HG03520 (cell line): Measurements from ENCODE around the gene KLLN.
"Not testable (repeated sequence)": the region's sequence is repeated elsewhere in the genome, so short reads cannot be mapped to it uniquely, and the experiment has no call there.

Source experiments
- ATAC-seq: cut with Tn5 transposase; IDR thresholded peaks from one replicate; pipeline ENCODE4 v1.9.1; 2021; ENCODE audit warnings: mild to moderate bottlenecking, moderate library complexity; ENCODE audit not compliant: unreplicated experiment

KLLN gene

DNA sequence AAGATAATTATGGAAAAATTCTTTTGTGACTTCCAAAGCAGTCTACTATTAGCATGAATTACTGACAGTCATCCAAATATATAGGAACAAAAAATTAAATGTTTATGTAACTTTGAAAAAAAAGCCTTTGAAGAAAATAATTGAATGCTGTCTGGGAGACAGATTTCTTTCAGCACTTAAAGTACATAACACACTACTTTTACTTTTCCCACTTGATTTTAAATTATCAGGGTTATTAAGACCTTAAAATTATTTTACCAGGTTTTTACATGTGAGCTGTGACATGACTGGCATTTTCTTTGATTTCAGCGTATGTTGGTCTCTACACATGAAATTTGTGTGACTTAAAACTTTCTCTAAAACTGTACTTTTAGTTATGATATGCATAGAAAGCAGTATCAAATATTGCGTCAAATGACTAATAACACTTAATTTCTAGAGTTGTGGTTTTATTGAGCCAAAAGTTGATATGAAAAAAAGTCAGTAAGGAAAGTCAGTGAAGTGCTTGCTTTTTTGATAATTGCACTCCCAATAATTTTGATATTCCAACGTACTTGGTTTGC, 3.2 kb upstream of the KLLN start:
- no peak for ATAC-seq

- ATAC-seq = no peak
Observed at GRCh38 chr10:87865241-87865881, 2.0 kb upstream of the KLLN start.

GRCh38 chr10:87864496-87865059, 1.2 kb upstream of the KLLN start:
- no peak for ATAC-seq

DNA sequence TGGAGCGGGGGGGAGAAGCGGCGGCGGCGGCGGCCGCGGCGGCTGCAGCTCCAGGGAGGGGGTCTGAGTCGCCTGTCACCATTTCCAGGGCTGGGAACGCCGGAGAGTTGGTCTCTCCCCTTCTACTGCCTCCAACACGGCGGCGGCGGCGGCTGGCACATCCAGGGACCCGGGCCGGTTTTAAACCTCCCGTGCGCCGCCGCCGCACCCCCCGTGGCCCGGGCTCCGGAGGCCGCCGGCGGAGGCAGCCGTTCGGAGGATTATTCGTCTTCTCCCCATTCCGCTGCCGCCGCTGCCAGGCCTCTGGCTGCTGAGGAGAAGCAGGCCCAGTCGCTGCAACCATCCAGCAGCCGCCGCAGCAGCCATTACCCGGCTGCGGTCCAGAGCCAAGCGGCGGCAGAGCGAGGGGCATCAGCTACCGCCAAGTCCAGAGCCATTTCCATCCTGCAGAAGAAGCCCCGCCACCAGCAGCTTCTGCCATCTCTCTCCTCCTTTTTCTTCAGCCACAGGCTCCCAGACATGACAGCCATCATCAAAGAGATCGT, 690 bp upstream of the KLLN start:
- ATAC-seq = not testable (repeated sequence)

GRCh38 chr10:87862679-87863052, 667 bp downstream of the KLLN start:
- no peak for ATAC-seq

DNA sequence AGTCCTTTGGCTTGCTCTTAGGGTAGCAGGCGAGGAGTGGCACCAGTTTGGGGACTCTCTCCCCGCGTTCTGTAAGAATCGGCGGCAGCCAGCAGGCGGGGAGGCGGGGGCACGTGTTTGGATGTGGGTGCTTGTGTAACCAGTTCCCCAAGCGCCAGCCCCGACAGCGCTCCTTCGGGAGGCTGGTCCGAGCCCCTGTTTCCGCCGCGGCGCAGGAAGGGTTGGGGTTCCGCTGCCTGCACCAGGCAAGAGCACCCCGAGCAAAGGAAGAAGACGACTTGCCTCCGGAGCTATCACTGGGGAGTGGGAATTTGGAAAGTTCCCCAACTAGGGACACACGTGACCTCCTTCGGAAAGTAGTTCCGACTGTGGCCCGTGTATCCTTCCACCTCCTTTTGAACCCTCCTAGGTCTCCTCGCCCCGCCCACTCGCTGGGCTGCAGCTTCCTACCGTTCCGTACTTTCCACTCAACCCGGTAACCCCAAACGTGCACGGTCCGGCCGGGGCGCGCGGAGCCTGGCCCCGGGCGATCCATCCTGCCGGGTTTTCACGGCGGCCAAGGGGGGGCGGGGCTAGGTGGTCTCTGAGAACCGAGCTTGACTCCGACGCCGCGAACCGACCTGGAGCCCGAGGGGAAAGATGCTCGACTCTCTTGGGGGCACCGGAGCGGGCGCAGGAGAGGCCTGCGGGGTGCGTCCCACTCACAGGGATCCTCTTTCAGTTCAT, 1.2 kb downstream of the KLLN start:
- ATAC-seq = peak; percentile 46

DNA sequence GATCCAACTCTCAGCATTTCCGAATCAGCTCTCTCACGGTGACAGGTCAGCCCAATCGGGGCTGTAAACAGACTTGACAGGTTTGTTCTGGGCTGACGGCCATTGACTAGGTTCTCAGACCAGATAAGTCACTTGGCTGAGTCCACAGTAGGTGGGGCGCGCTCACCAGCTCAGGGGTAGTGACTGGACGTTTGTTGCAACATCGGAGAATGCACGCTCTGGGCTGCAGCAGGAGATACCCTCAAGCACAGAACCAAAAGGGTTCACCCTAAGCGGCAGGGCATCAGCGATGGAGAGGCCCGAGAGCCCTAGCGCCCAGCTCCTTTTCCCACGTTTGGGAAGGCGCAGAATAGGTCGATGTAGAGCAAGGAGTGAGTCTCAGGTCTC, 1.8 kb downstream of the KLLN start:
- ATAC-seq = peak; percentile 6

- no peak for ATAC-seq
Observed at GRCh38 chr10:87860816-87861403, 2.4 kb downstream of the KLLN start.

GRCh38 chr10:87860156-87860795, 3.1 kb downstream of the KLLN start:
- ATAC-seq = no peak

- not testable (repeated sequence) for ATAC-seq
Observed at GRCh38 chr10:87855665-87856064, 7.7 kb downstream of the KLLN start.

GRCh38 chr10:87855247-87855646, 8.1 kb downstream of the KLLN start:
- not testable (repeated sequence) for ATAC-seq

GRCh38 chr10:87852089-87852488, 11.2 kb downstream of the KLLN start:
- no peak for ATAC-seq

GRCh38 chr10:87850742-87851205, 12.6 kb downstream of the KLLN start:
- no peak for ATAC-seq

GRCh38 chr10:87849001-87849400, 14.3 kb downstream of the KLLN start:
- ATAC-seq = no peak

DNA sequence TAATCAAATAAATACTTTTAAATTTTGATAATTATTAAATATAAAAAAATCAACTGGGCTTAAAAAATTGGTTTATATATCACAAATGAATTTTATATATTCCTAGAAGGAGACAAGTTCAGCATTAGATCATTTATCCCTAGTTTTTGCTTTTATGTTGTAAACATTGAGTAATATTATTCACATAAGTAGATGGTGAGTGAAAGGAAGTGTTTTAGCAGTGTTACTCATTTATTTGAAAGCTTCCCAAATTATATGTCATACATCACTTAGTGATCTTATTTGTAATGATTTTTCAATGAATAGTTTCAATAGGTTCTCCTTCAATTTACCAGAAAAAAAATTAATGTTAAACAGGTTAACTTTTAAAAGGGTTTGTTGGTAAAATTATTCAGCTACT, 15.8 kb downstream of the KLLN start:
- no peak for ATAC-seq

GRCh38 chr10:87846711-87847110, 16.6 kb downstream of the KLLN start:
- ATAC-seq = not testable (repeated sequence)

GRCh38 chr10:87846023-87846422, 17.3 kb downstream of the KLLN start:
- ATAC-seq = no peak

- no peak for ATAC-seq
Observed at GRCh38 chr10:87845624-87845998, 17.7 kb downstream of the KLLN start.

- no peak for ATAC-seq
Observed at GRCh38 chr10:87844837-87845623, 18.3 kb downstream of the KLLN start.

DNA sequence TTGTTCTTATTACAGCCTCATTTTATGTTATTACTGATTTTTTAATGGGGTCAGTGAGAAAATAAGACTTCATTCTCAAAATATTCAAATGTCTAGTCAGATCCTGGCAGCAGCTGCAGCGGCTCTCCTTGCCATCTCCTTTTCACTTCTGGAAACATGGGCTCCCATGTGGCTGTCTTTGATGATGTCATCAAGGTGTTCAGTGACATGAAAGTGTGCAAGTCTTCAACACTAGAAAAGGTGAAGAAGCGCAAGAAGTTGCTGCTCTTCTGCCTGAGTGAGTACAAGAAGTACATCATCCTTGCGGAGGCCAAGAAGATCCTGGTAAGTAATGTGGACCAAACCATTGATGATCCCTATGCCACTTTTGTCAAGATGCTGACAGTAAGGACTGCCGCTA, 19.6 kb downstream of the KLLN start:
- ATAC-seq = no peak
